H1 (cell line): Measurements from ENCODE around the gene C9orf50. TPM values are rescaled to one million over a fixed set of nuclear protein-coding genes. Genes with fewer than 3 reads are reported as not detected.

ENCODE experiments used
- GTF2F1 ChIP-seq: IDR thresholded peaks from 2 replicates; pipeline ENCODE4 v1.6.1; 2012; ENCODE audit warnings: low read depth, low read length, improper control_type of control experiment, borderline replicate concordance
- KDM1A ChIP-seq: fragments of 200-600, 300-600 bp; sonication (generic); IDR thresholded peaks from 2 replicates; pipeline ENCODE4 v1.7.1; 2016; ENCODE audit warnings: mild to moderate bottlenecking, low read length, borderline replicate concordance
- MAFK ChIP-seq: IDR thresholded peaks from 2 replicates; pipeline ENCODE4 v1.6.1; 2012; ENCODE audit warnings: low read depth, mild to moderate bottlenecking, improper control_type of control experiment, low read length
- SIRT6 ChIP-seq: IDR thresholded peaks from one replicate; pipeline ENCODE4 v1.7.1; 2012; ENCODE audit warnings: low read length, inconsistent platforms
- SP4 ChIP-seq: IDR thresholded peaks from 2 replicates; pipeline ENCODE4 v1.6.1; 2012; ENCODE audit warnings: low read length, inconsistent platforms
- TAF1 ChIP-seq: IDR thresholded peaks from 2 replicates; pipeline ENCODE4 v1.6.1; 2011; ENCODE audit warnings: mild to moderate bottlenecking, low read depth, low read length
- polyA plus RNA-seq, 7 experiments: library from polyadenylated mRNA; depleted of rRNA in 3 of 7; stranded (reverse) in 5 of 7; unstranded in 2 of 7; fragments of >200 nt in 5 of 7; fragments of 200-250 nt in 2 of 7; gene quantifications; 1 replicate in 5 of 7; 2 replicates in 1 of 7; 4 replicates in 1 of 7; pipeline versions ENCODE4 v1.2.1 to v1.2.3, GENCODE V29; 2011 to 2013; ENCODE audit warnings: missing spikeins in 2 of 7, mixed read lengths in 2 of 7
- total RNA-seq: library from RNA; stranded (reverse); fragmentation: NEBNext Ultra II Directional; extraction: Animal tissue kit (Norgen Biotek cat#: 25700); gene quantifications from 2 replicates; pipeline ENCODE4 v1.2.1, GENCODE V29; 2021

C9orf50 gene
- total and polyA plus RNA-seq, 2 of the 8 experiments (the other 6 are each of a cell fraction or from before 2014, with no cell fraction given): not detected

- TF ChIP-seq SIRT6: no peak
- no peak for TF ChIP-seq SP4
- no peak for TF ChIP-seq TAF1
- TF ChIP-seq MAFK: no peak
- no peak for TF ChIP-seq GTF2F1
- no peak for TF ChIP-seq KDM1A
Observed at GRCh38 chr9:129562514-129562913, 58.4 kb downstream of the C9orf50 start (continued).

Other genes starting within 250 kb of the C9orf50 start
- gene NTMT1, start 5.1 kb upstream of the C9orf50 start, total RNA-seq: 66.1 and 70.2 TPM in 2 replicates
- gene NTMT1, start 5.1 kb upstream of the C9orf50 start, polyA plus RNA-seq (2011; rRNA removed): 66.8 and 72.0 TPM in 2 replicates
- 17.3 TPM in 2 replicates for gene ASB6, start 21.1 kb upstream of the C9orf50 start, total RNA-seq
- 14.0 and 19.7 TPM in 2 replicates for gene ASB6, start 21.1 kb upstream of the C9orf50 start, polyA plus RNA-seq (2011; rRNA removed)
- gene PRRX2, start 44.5 kb upstream of the C9orf50 start, total RNA-seq: 5.8 and 7.1 TPM in 2 replicates
- gene PRRX2, start 44.5 kb upstream of the C9orf50 start, polyA plus RNA-seq (2011; rRNA removed): 9.2 and 10.9 TPM in 2 replicates
- gene PTGES, start 131.9 kb upstream of the C9orf50 start, total RNA-seq: 3.2 TPM in 2 replicates
- gene PTGES, start 131.9 kb upstream of the C9orf50 start, polyA plus RNA-seq (2011; rRNA removed): 5.1 and 5.4 TPM in 2 replicates
- 17.4 and 19.2 TPM in 2 replicates for gene TOR1B, start 182.1 kb upstream of the C9orf50 start, total RNA-seq
- 11.4 and 13.4 TPM in 2 replicates for gene TOR1B, start 182.1 kb upstream of the C9orf50 start, polyA plus RNA-seq (2011; rRNA removed)
- 32.7 and 37.6 TPM in 2 replicates for gene TOR1A, start 203.0 kb upstream of the C9orf50 start, total RNA-seq
- gene TOR1A, start 203.0 kb upstream of the C9orf50 start, polyA plus RNA-seq (2011; rRNA removed): 46.6 and 46.7 TPM in 2 replicates
- 40.6 and 47.7 TPM in 2 replicates for gene C9orf78, start 214.2 kb upstream of the C9orf50 start, total RNA-seq
- 16.7 and 17.4 TPM in 2 replicates for gene C9orf78, start 214.2 kb upstream of the C9orf50 start, polyA plus RNA-seq (2011; rRNA removed)
- gene USP20, start 214.4 kb upstream of the C9orf50 start, total RNA-seq: 13.4 and 17.9 TPM in 2 replicates
- 23.0 and 35.0 TPM in 2 replicates for gene USP20, start 214.4 kb upstream of the C9orf50 start, polyA plus RNA-seq (2011; rRNA removed)